ENCODE data around the gene SLC31A2. TPM values are rescaled to one million over a fixed set of nuclear protein-coding genes. Genes with fewer than 3 reads are reported as not detected.

Gene SLC31A2
- total RNA-seq, 2 donors from 2014 or later: 8.8 to 34.3 TPM

DNA sequence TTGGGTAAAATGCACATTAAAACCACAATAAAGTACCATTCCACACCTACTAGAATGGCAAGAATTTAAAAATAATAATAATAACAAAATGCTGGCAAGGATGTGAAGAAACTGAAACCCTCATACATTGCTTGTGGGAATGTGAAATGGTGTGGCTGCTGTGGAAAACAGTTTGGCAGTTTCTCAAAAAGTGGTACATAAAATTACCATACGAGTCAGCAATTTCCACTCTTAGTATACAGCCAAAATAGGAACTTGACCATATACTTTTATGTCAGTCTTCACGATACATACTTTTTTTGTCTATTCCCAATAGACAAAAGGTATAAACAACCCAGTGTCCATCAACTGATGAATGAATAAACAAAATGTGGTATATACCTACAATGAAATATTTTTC, 54.6 kb downstream of the SLC31A2 start:
- H3K36me3 ChIP-seq: no peaks in the 10 kb centered on the region
- H3K9me3 ChIP-seq: no peaks in the 10 kb centered on the region
- H3K27ac ChIP-seq: no peak overlapping the region
- intact Hi-C loops (cut with DNase I): no loop called here
- H3K4me1 ChIP-seq (replicated peaks): no peaks in the 10 kb centered on the region
- H3K4me3 ChIP-seq: no peak overlapping the region
- no peaks in the 10 kb centered on the region for H3K27me3 ChIP-seq (replicated peaks; ENCODE audit: insufficient read depth)
- no peak for TF ChIP-seq POLR2A (IDR thresholded peaks at IDR 0.05)
- TF ChIP-seq POLR2AphosphoS5 (IDR thresholded peaks at IDR 0.05): no peak
- 89% methylated on average over 2 of the region's 2 CpGs for WGBS
- no peak for DNase-seq (ENCODE audit: low spot score)

DNA sequence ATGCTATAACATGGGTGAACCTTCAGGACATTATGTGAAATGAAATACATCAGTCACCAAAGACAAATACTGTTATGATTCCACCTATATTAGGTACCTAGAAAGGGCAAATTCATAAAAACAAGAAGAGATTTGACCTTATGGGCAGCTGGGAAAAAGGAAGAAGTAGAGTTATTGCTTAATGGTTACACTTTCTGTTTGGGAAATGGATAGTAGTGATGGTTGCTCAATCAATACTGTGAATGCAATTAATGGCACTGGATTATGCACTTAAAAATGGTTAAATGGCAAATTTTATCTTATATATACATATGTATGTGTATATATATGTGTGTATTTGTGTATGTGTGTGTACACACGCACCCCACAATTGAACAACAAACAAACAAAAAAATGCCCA, 55.1 kb downstream of the SLC31A2 start:
- intact Hi-C loops (cut with DNase I): no loop called here
- H3K4me3 ChIP-seq: no peak overlapping the region
- H3K27ac ChIP-seq: no peak overlapping the region
- no peaks in the 10 kb centered on the region for H3K4me1 ChIP-seq (replicated peaks)
- H3K9me3 ChIP-seq: no peaks in the 10 kb centered on the region
- DNase-seq (ENCODE audit: low spot score): no peak
- H3K36me3 ChIP-seq: peaks cover 0 to 4% of the 10 kb centered on the region in 2 donors
- WGBS: 90% methylated on average over 1 of the region's 1 CpG
- no peaks in the 10 kb centered on the region for H3K27me3 ChIP-seq (replicated peaks; ENCODE audit: insufficient read depth)
- TF ChIP-seq POLR2A (IDR thresholded peaks at IDR 0.05) (no peak), POLR2AphosphoS5 (IDR thresholded peaks at IDR 0.05) (no peak)
- TF ChIP-seq, protein P1, sequence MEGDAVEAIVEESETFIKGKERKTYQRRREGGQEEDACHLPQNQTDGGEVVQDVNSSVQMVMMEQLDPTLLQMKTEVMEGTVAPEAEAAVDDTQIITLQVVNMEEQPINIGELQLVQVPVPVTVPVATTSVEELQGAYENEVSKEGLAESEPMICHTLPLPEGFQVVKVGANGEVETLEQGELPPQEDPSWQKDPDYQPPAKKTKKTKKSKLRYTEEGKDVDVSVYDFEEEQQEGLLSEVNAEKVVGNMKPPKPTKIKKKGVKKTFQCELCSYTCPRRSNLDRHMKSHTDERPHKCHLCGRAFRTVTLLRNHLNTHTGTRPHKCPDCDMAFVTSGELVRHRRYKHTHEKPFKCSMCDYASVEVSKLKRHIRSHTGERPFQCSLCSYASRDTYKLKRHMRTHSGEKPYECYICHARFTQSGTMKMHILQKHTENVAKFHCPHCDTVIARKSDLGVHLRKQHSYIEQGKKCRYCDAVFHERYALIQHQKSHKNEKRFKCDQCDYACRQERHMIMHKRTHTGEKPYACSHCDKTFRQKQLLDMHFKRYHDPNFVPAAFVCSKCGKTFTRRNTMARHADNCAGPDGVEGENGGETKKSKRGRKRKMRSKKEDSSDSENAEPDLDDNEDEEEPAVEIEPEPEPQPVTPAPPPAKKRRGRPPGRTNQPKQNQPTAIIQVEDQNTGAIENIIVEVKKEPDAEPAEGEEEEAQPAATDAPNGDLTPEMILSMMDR (IDR thresholded peaks at IDR 0.05): no peak

DNA sequence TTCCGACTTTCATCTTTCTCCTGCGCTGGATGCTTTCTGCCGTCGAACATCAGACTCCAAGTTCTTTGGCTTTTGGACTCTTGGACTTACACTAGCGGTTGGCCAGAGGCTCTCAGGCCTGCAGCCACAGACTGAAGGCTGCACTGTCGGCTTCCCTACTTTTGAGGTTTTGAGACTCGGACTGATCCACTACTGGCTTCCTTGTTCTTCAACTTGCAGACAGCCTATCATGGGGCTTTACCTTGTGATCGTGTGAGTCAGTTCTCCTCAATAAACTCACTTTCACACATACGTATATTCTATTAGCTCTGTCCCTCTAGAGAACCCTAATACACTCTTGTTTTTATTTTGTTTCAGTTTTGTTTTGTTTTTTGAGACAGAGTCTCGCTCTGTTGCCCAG, 60.0 kb downstream of the SLC31A2 start:
- Histone ChIP-seq H3K36me3 (peaks cover 0 to 4% of the 10 kb centered on the region in 2 donors), H3K4me3 (no peak overlapping the region), H3K4me1 (replicated peaks) (no peaks in the 10 kb centered on the region)

More for the DNA sequence above, 60.0 kb downstream of the SLC31A2 start:
- Histone ChIP-seq H3K27me3 (replicated peaks; ENCODE audit: insufficient read depth) (no peaks in the 10 kb centered on the region), H3K9me3 (no peaks in the 10 kb centered on the region), H3K27ac (no peak overlapping the region)
- TF ChIP-seq POLR2AphosphoS5 (IDR thresholded peaks at IDR 0.05): no peak
- no peak for DNase-seq (ENCODE audit: low spot score)
- 90% methylated on average over 10 of the region's 10 CpGs for WGBS
- intact Hi-C loops (cut with DNase I): no loop called here

Other genes with a start within 250 kb of the SLC31A2 start
- 1 to 10 TPM; 1.5 to 5.2 TPM for gene ZNF883, start 138.8 kb upstream of the SLC31A2 start, total RNA-seq
- gene ZFP37, start 94.3 kb upstream of the SLC31A2 start, total RNA-seq: 1 to 10 TPM; 2.9 to 3.2 TPM
- 10 to 100 TPM; 22.5 to 25.7 TPM for gene FKBP15, start 70.3 kb downstream of the SLC31A2 start, total RNA-seq
- gene SLC31A1, start 70.5 kb downstream of the SLC31A2 start, total RNA-seq: 10 to 100 TPM; 22.8 to 68.5 TPM
- 10 to 100 TPM; 17.8 to 21.2 TPM for gene CDC26, start 124.6 kb downstream of the SLC31A2 start, total RNA-seq
- 10 to 100 TPM; 25.0 to 27.1 TPM for gene PRPF4, start 124.7 kb downstream of the SLC31A2 start, total RNA-seq
- gene RNF183, start 152.4 kb downstream of the SLC31A2 start, total RNA-seq: under 1 TPM in 1 of 2 donors, not detected in 1; 0.57 TPM
- 1 to 10 TPM; 5.1 to 6.4 TPM for gene WDR31, start 189.3 kb downstream of the SLC31A2 start, total RNA-seq
- 10 to 100 TPM in 1 of 2 donors, 1 to 10 TPM in 1; 8.4 to 21.8 TPM for gene BSPRY, start 198.5 kb downstream of the SLC31A2 start, total RNA-seq
- gene HDHD3, start 226.0 kb downstream of the SLC31A2 start, total RNA-seq: 10 to 100 TPM; 52.2 to 72.1 TPM

Data from prostate gland (tissue), 2 donors.